Heart right ventricle (tissue), 16 donors: ENCODE results near the gene UBE2O. TPM values are rescaled to one million over a fixed set of nuclear protein-coding genes. Genes with fewer than 3 reads are reported as not detected.

Experiments
- ATAC-seq, 8 donors: fragments of 200-7000 bp; cut with Tn5 transposase; one replicate each; pipeline ENCODE4 v1.9.1; 2020; ENCODE audit warnings: mild to moderate bottlenecking in 8 of 8, moderate library complexity in 8 of 8, moderate number of reproducible peaks in 1 of 8
- DNase-seq, 2 donors: peaks; one replicate each; pipeline ENCODE4 v3.0.0-alpha.2; 2020
- H3K27ac ChIP-seq, 10 donors: fragments of 200-600 bp; sonication (generic) in 2 of 10; one replicate each; pipeline versions ENCODE4 v1.5.0 to v1.8.0; 2020 to 2022; ENCODE audit warnings: mild to moderate bottlenecking in 3 of 10
- H3K27me3 ChIP-seq, 7 donors: fragments of 200-600 bp; one replicate each; pipeline ENCODE4 v1.8.0; 2021 to 2022; ENCODE audit warnings: mild to moderate bottlenecking in 2 of 7
- H3K36me3 ChIP-seq, 9 donors: fragments of 200-600 bp; sonication (generic) in 1 of 9; one replicate each; pipeline versions ENCODE4 v1.5.0 to v1.8.0; 2020 to 2022; ENCODE audit warnings: mild to moderate bottlenecking in 2 of 9
- H3K4me1 ChIP-seq, 9 donors: fragments of 200-600 bp; sonication (generic) in 1 of 9; one replicate each; pipeline versions ENCODE4 v1.5.0 to v1.8.0; 2020 to 2022; ENCODE audit warnings: mild to moderate bottlenecking in 4 of 9
- H3K4me3 ChIP-seq, 10 donors: fragments of 200-600 bp; sonication (generic) in 2 of 10; one replicate each; pipeline versions ENCODE4 v1.5.0 to v1.8.0; 2020 to 2022; ENCODE audit warnings: mild to moderate bottlenecking in 7 of 10, moderate library complexity in 2 of 10
- H3K9me3 ChIP-seq, 11 donors: fragments of 200-600 bp in 10 of 11; sonication (generic) in 2 of 11; one replicate each; pipeline versions ENCODE4 v1.5.0 to v1.8.0; 2013 to 2022; ENCODE audit warnings: mild to moderate bottlenecking in 2 of 11, control low read depth in 1 of 11, moderate library complexity in 1 of 11
- WGBS, 2 donors: extraction: QIAGEN DNeasy Blood & Tissue Kit; methylation state at CpG; one replicate each; pipeline ENCODE4 v1.1.7; 2013; ENCODE audit warnings: inconsistent platforms in 1 of 2; 5-methylcytosine and 5-hydroxymethylcytosine counted together
- intact Hi-C, 10 donors: fragments of 100-400 bp; cut with DNase I; formaldehyde crosslinking; loops; one replicate each; pipeline versions ENCODE4 v1.11.1 to v1.14.2; 2022
- polyA plus RNA-seq, 2 donors: library from polyadenylated mRNA; stranded (reverse); fragments of 200-250 nt; gene quantifications; one replicate each; pipeline ENCODE4 v1.2.3, GENCODE V29; 2013
- total RNA-seq, 10 donors: library from RNA; stranded (reverse); fragmentation: NEBNext Ultra II Directional in 3 of 10; extraction: Animal tissue kit (Norgen Biotek cat#: 25700) in 3 of 10; gene quantifications; one replicate each; pipeline versions ENCODE4 v1.2.1 to v1.2.4, GENCODE V29; 2021 to 2023
- TF ChIP-seq, protein P1 (sequence below), 9 donors: fragments of 200-600 bp; sonication (generic) in 2 of 9; IDR thresholded peaks; one replicate each; pipeline versions ENCODE4 v1.5.0 to v1.8.0; 2021 to 2022; ENCODE audit warnings: antibody characterized with exemption in 9 of 9, mild to moderate bottlenecking in 5 of 9, moderate library complexity in 1 of 9
- donor health status: Arrhythmogenic right ventricular cardiomyopathy.
- donor health status: ischemic (EF 13 %, LVEDD 7.1; RV severe dilation, severe dysfunction).
- donor health status: healthy with polysubstance abuse.
- donor health status: DM: no; HTN: yes; CAD: no.
- donor health status: DM: no; HTN: no; CAD: no.
- donor health status: ischemic (EF 25% LVEDD 6.9; RV normal size, moderate dysfunction).
- donor health status: ischemic (EF 25% LVEDD 5.7; RV mildly dilated, moderate dysfunction).
- donor health status: healthy.
- donor health status: DM: yes; HTN: yes; CAD: no.
- donor health status: Ischemic cardiomyopathy.
- donor health status: ischemic (EF 35%, LVEDD 5.7; RV mildly dilated, moderate dysfunction).
- donor health status: nonischemic (EF 11% LVEDD 7.7; RV severe dilation, severe dysfunction).
- donor health status: DM: yes; HTN: yes; CAD: no.
- donor health status: PGD.
- donor health status: ischemic (EF 29% LVEDD 5.4; RV normal size, mild dysfunction).
- donor health status: nonischemic (EF 23%, LVEDD 6.1; RV moderate dilation, normal function).

The UBE2O gene
- total and polyA plus RNA-seq, 12 donors, result 9.1 to 39.0 (median 34.3) TPM

DNA sequence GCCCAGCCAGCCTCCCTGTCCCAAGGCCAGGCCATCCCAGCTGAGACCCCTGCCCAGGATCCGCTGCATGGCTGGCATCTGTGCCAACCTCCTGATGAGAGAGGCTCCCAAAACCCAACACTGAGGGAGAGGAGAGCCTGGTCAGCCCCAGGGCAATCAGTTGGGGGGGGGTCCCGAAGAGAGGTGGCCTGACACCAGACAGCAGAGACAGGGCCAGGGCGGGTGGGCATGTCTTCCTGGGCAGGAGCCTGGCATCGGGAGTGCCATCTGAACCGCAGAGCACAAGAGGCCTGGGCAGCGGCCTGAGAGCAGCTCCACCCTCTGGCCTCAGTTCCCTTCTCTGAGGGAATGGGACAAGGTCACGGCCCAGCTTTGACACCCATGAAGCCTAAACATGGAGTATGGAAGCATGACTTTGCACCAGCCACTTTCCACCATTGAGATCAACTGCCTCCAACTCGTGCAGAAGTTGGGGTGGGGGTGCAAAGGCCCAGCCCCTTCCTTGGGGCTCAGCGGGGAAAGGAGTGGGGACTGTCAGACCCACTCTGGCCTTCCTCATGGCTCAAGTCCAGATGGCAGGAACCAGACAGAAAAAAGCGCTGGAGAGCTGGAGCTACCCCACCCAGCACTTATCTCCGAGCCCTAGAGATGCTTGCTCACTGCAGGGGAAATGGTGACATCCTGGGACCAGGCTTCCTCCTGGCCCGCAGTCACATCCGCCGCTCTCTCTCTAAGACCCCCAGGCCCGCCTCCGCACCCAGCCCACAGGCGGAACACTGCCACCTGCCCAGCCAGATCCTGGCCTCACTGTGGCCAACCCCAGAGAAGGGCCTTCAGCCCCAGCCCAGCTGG is 38.5 kb upstream of the UBE2O start:
- DNase-seq (peak in 1 of 2 donors; percentile 32), ATAC-seq (peak in 6 of 8 donors; percentile 10 to 43 (median 22))
- Histone ChIP-seq H3K4me3 (peak overlapping the region in 1 of 10 donors; percentile 37), H3K4me1 (peaks cover 7 to 79% (median 40%) of the 10 kb centered on the region in 9 donors), H3K27ac (peak overlapping the region; percentile 53 to 96 (median 76)), H3K9me3 (no peaks in the 10 kb centered on the region), H3K36me3 (peaks cover 0 to 10% (median 0%) of the 10 kb centered on the region in 9 donors), H3K27me3 (no peaks in the 10 kb centered on the region)
- TF ChIP-seq, protein P1, sequence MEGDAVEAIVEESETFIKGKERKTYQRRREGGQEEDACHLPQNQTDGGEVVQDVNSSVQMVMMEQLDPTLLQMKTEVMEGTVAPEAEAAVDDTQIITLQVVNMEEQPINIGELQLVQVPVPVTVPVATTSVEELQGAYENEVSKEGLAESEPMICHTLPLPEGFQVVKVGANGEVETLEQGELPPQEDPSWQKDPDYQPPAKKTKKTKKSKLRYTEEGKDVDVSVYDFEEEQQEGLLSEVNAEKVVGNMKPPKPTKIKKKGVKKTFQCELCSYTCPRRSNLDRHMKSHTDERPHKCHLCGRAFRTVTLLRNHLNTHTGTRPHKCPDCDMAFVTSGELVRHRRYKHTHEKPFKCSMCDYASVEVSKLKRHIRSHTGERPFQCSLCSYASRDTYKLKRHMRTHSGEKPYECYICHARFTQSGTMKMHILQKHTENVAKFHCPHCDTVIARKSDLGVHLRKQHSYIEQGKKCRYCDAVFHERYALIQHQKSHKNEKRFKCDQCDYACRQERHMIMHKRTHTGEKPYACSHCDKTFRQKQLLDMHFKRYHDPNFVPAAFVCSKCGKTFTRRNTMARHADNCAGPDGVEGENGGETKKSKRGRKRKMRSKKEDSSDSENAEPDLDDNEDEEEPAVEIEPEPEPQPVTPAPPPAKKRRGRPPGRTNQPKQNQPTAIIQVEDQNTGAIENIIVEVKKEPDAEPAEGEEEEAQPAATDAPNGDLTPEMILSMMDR (IDR thresholded peaks at IDR 0.05), result no peak
- 78 to 83% methylated on average over 17 of the region's 17 CpGs for WGBS, 2 donors
- intact Hi-C loops, result no loop called here

DNA sequence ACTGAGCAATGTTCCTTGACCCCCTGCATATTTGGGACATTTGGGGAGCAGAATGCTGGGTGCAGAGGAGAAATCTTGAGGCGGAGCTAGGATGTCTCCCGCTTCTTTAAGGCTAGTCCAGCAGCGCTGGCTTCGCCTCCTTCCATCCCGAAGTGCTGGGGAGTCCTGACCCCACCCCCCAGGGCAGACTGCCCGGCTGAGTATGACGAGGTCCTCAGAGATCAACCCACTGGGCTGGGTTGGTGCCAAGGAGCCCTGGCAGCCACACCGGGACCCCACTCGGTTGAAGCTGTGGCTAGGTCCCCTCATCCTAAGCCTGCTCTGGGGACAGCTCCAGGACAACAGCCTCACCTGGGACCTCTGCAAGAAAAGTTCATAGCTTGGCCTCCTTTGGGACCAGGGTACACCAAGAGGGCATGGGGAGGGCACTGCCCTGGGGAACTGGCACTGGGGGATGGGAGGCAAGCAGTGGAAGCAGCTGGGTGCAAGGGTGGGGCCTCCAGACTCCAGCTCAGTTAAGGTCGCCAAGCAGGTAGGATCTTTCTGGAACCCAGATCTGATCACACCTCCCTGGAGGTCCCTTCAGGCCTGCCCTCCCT is 37.3 kb upstream of the UBE2O start:
- Histone ChIP-seq H3K4me1 (peaks cover 7 to 80% (median 35%) of the 10 kb centered on the region in 9 donors), H3K4me3 (no peak overlapping the region), H3K27ac (peak overlapping the region in 2 of 10 donors; percentile 81 to 96), H3K36me3 (peaks cover 0 to 10% (median 0%) of the 10 kb centered on the region in 9 donors), H3K27me3 (no peaks in the 10 kb centered on the region), H3K9me3 (no peaks in the 10 kb centered on the region)
- peak in 1 of 2 donors; percentile 8 for DNase-seq
- TF ChIP-seq, protein P1 (IDR thresholded peaks at IDR 0.05), result no peak
- intact Hi-C loops, result no loop called here
- WGBS, 2 donors, result 79 to 82% methylated on average over 10 of the region's 10 CpGs
- no peak for ATAC-seq

DNA sequence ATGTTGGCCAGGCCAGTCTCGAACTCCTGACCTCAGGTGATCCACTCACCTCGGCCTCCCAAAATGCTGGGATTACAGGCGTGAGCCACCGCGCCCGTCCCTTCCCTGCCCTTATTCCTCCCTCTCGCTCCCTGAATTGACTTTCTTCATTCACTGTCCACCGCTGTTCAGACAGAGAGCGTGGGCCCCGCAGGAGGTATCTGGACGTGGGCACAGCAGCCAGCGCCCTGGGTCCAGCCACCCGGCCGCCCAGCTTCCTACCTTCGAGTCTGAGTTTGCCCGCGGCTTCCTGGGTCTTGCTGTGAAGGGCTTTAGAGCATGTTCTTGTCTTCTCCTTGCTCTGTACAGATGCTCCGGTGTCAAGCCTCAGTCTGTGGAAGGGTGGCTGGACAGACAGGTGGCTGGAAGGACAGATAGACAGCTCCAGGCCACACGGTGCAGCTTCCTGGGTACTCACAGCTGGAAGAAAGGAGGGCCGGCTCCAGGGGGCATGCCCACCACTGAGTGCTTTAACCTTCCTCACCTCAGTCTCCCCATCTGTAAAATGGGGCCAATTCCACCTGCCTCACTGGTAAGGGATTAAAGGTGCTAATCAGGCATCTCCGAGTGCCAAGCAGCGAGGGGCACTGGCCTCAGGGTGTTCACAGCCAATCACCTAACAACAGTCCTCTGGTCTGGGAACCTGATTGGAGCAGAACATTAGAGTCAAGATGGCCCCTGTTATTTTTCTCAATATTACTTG is 34.7 kb upstream of the UBE2O start:
- H3K27ac ChIP-seq, result peak overlapping the region in 1 of 10 donors; percentile 26
- no peak for DNase-seq

More for the DNA sequence above, 34.7 kb upstream of the UBE2O start:
- no peaks in the 10 kb centered on the region for H3K27me3 ChIP-seq
- 96 to 98% methylated on average over 22 of the region's 22 CpGs for WGBS, 2 donors
- TF ChIP-seq, protein P1 (IDR thresholded peaks at IDR 0.05), result no peak
- no peaks in the 10 kb centered on the region for H3K9me3 ChIP-seq
- peaks cover 2 to 72% (median 27%) of the 10 kb centered on the region in 9 donors for H3K4me1 ChIP-seq
- no peak overlapping the region for H3K4me3 ChIP-seq
- H3K36me3 ChIP-seq, result peaks cover 0 to 10% (median 0%) of the 10 kb centered on the region in 9 donors
- intact Hi-C loops, result no loop called here
- no peak for ATAC-seq
